Ovary (tissue), 9 donors: ENCODE results near the gene RHD. TPM values are rescaled to one million over a fixed set of nuclear protein-coding genes. Genes with fewer than 3 reads are reported as not detected.
"Not testable (repeated sequence)": the region's sequence is repeated elsewhere in the genome, so short reads cannot be mapped to it uniquely, and the experiment has no call there.

Experiments used
- DNase-seq, 5 donors: peaks; one replicate each; pipeline ENCODE4 v3.0.0-alpha.2; 2019 to 2020
- H3K27ac ChIP-seq, 2 donors: fragments of 200-600 bp; one replicate each; pipeline versions ENCODE4 v1.5.1 to v1.8.0; 2019 to 2022
- H3K27me3 ChIP-seq: fragments of 200-600 bp; one replicate; pipeline ENCODE4 v1.8.0; 2022
- H3K36me3 ChIP-seq: fragments of 200-600 bp; sonication (generic); one replicate; pipeline ENCODE4 v1.5.1; 2019
- H3K4me1 ChIP-seq: one replicate; pipeline ENCODE4 v1.8.1; 2013; ENCODE audit warnings: mild to moderate bottlenecking, moderate library complexity; ENCODE audit not compliant: insufficient read depth
- H3K4me3 ChIP-seq: fragments of 200-600 bp; sonication (generic); one replicate; pipeline ENCODE4 v1.5.1; 2017
- H3K9me3 ChIP-seq, 2 donors: fragments of 200-600 bp in 1 of 2; sonication (generic) in 1 of 2; one replicate each; pipeline versions ENCODE4 v1.5.1 to v1.8.1; 2013 to 2019; ENCODE audit warnings: mild to moderate bottlenecking in 1 of 2, moderate library complexity in 1 of 2
- CTCF ChIP-seq, 3 donors: fragments of 450-650 bp in 2 of 3; fragments of 200-600 bp in 1 of 3; IDR thresholded peaks; one replicate each; pipeline versions ENCODE4 v1.5.1 to v1.8.0; 2016 to 2022; ENCODE audit warnings: antibody characterized with exemption in 3 of 3, mild to moderate bottlenecking in 1 of 3
- EP300 ChIP-seq: sonication (generic); formaldehyde crosslinking; IDR thresholded peaks from one replicate; pipeline ENCODE4 v1.6.1; 2017; ENCODE audit warnings: antibody characterized with exemption
- POLR2A ChIP-seq: fragments of 450-650 bp; IDR thresholded peaks from one replicate; pipeline ENCODE4 v1.6.1; 2017; ENCODE audit warnings: antibody characterized with exemption, mild to moderate bottlenecking, moderate library complexity
- WGBS, 3 donors: extraction: QIAGEN DNeasy Blood & Tissue Kit in 1 of 3; methylation state at CpG; one replicate each; pipeline versions ENCODE4 v1.1.5 to v1.1.7; 2013 to 2017; 5-methylcytosine and 5-hydroxymethylcytosine counted together
- intact Hi-C, 4 donors: fragments of 100-400 bp; cut with DNase I; formaldehyde crosslinking; loops; one replicate each; pipeline versions ENCODE4 v1.11.0 to v1.15.1; 2022 to 2023
- polyA plus RNA-seq, 2 donors: library from polyadenylated mRNA; stranded (reverse); fragments of 200-250 nt in 1 of 2; fragments of 350-450 nt in 1 of 2; fragmentation: Illumina TruSeq in 1 of 2; extraction: RNeasy Lipid Tissue Mini Kit (QIAGEN cat#74804) in 1 of 2; gene quantifications; one replicate each; pipeline ENCODE4 v1.2.3, GENCODE V29; 2013 to 2014
- total RNA-seq, 7 donors: library from RNA; depleted of rRNA in 2 of 7; stranded (reverse); fragments of >200 nt in 2 of 7; fragmentation: NEBNext Ultra II Directional in 3 of 7; extraction: Animal tissue kit (Norgen Biotek cat#: 25700) in 3 of 7; gene quantifications; one replicate each; pipeline versions ENCODE4 v1.1.0 to v1.2.4, GENCODE V29; 2016 to 2023
- donor health status: DM: no; HTN: no; CAD: no; lungs with moderate emphysema.
- donor health status: DM: no; HTN: no; CAD: no.
- donor health status: Bipolar disorder and iron deficiency.
- donor health status: DM: yes; HTN: yes; CAD: no.
- donor health status: DM: no; HTN: no; CAD: no.
- donor health status: DM: yes; HTN: yes; CAD: no.

Gene RHD
- total and polyA plus RNA-seq, 9 donors: not detected

GRCh38 chr1:25232866-25233784 is 39.2 kb upstream of the RHD start:
- Histone ChIP-seq H3K27ac (peak overlapping the region; percentile 77 to 78), H3K36me3 (no peaks in the 10 kb centered on the region), H3K9me3 (no peaks in the 10 kb centered on the region), H3K4me1 (peaks cover 5% of the 10 kb centered on the region), H3K27me3 (no peaks in the 10 kb centered on the region), H3K4me3 (peak overlapping the region; percentile 74)
- no peak for TF ChIP-seq CTCF (IDR thresholded peaks at IDR 0.05)
- no peak for TF ChIP-seq POLR2A
- TF ChIP-seq EP300: no peak
- WGBS, 3 donors: 20 to 21% (median 20%) methylated on average over 13 of the region's 13 CpGs
- intact Hi-C loops: no loop called here
- DNase-seq: peak; percentile 57 to 78 (median 66)

- H3K27ac ChIP-seq, H3K27me3 ChIP-seq, H3K4me3 ChIP-seq, DNase-seq, H3K4me1 ChIP-seq, H3K9me3 ChIP-seq, H3K36me3 ChIP-seq, intact Hi-C loops: not testable (repeated sequence)
- 95 to 97% (median 97%) methylated on average over 10 of the region's 10 CpGs for WGBS, 3 donors
Measured at GRCh38 chr1:25235411-25235810, 36.9 kb upstream of the RHD start.

GRCh38 chr1:25236261-25236660 is 36.0 kb upstream of the RHD start:
- H3K36me3 ChIP-seq, H3K4me1 ChIP-seq, DNase-seq, H3K9me3 ChIP-seq, H3K27me3 ChIP-seq, intact Hi-C loops, H3K27ac ChIP-seq, H3K4me3 ChIP-seq: not testable (repeated sequence)
- WGBS, 3 donors: 89 to 90% (median 90%) methylated on average over 7 of the region's 7 CpGs

- no peaks in the 10 kb centered on the region for H3K9me3 ChIP-seq
- TF ChIP-seq POLR2A (no peak), EP300 (no peak), CTCF (IDR thresholded peaks at IDR 0.05) (no peak)
- intact Hi-C loops: no loop called here
- no peaks in the 10 kb centered on the region for H3K27me3 ChIP-seq
- H3K4me1 ChIP-seq: peaks cover 5% of the 10 kb centered on the region
- no peak overlapping the region for H3K4me3 ChIP-seq
- H3K27ac ChIP-seq: no peak overlapping the region
- 89 to 96% (median 93%) methylated on average over 11 of the region's 11 CpGs for WGBS, 3 donors
- no peak for DNase-seq
- no peaks in the 10 kb centered on the region for H3K36me3 ChIP-seq
Measured at GRCh38 chr1:25238046-25238445, 34.3 kb upstream of the RHD start.

- WGBS, 3 donors: 1 to 2% (median 1%) methylated on average over 41 of the region's 41 CpGs
- Histone ChIP-seq H3K27ac (peak overlapping the region; percentile 91 to 93), H3K9me3 (no peaks in the 10 kb centered on the region), H3K4me3 (peak overlapping the region; percentile 41), H3K4me1 (no peaks in the 10 kb centered on the region), H3K36me3 (no peaks in the 10 kb centered on the region), H3K27me3 (no peaks in the 10 kb centered on the region)
- intact Hi-C loops: loop anchor here in 2 of 4 donors (5.0 to 10.0 kb wide), 2 partner anchors 305 to 572 kb away; partner anchors contain the start of gene LDLRAP1 (in 1 of the 2)
- TF ChIP-seq CTCF (IDR thresholded peaks at IDR 0.05) (peak; percentile 49 to 86 (median 79)), POLR2A (no peak), EP300 (no peak)
- DNase-seq: peak; percentile 88 to 92 (median 91)
Measured at GRCh38 chr1:25239681-25240541, 32.4 kb upstream of the RHD start.
